Ascending aorta (tissue), 2 donors: ENCODE data around the gene LBR. TPM values are rescaled to one million over a fixed set of nuclear protein-coding genes. Genes with fewer than 3 reads are reported as not detected.

Source experiments
- DNase-seq, 2 donors: peaks; one replicate each; pipeline ENCODE4 v3.0.0-alpha.2; 2019; ENCODE audit warnings: low spot score in 2 of 2
- H3K27ac ChIP-seq, 2 donors: fragments of 200-600 bp; sonication (generic); one replicate each; pipeline ENCODE4 v1.5.1; 2016 to 2017; ENCODE audit warnings: mild to moderate bottlenecking in 1 of 2
- H3K27me3 ChIP-seq: fragments of 200-600 bp; sonication (generic); one replicate; pipeline ENCODE4 v1.5.1; 2017
- H3K36me3 ChIP-seq, 2 donors: fragments of 200-600 bp; sonication (generic); one replicate each; pipeline ENCODE4 v1.5.1; 2016
- H3K4me1 ChIP-seq, 2 donors: fragments of 200-600 bp; sonication (generic); one replicate each; pipeline ENCODE4 v1.5.1; 2016 to 2017; ENCODE audit warnings: mild to moderate bottlenecking in 1 of 2
- H3K4me3 ChIP-seq, 2 donors: fragments of 200-600 bp; sonication (generic); one replicate each; pipeline ENCODE4 v1.5.1; 2016 to 2017; ENCODE audit warnings: mild to moderate bottlenecking in 1 of 2
- H3K9me3 ChIP-seq, 2 donors: fragments of 200-600 bp; sonication (generic); one replicate each; pipeline ENCODE4 v1.5.1; 2016
- CTCF ChIP-seq, 3 experiments: fragments of 200-600 bp in 2 of 3; fragments of 450-650 bp in 1 of 3; sonication (generic) in 2 of 3; IDR thresholded peaks; one replicate each; pipeline ENCODE4 v1.5.1; 2016 to 2019; ENCODE audit warnings: antibody characterized with exemption in 3 of 3, mild to moderate bottlenecking in 1 of 3, moderate library complexity in 1 of 3
- intact Hi-C: fragments of 100-400 bp; cut with DNase I; formaldehyde crosslinking; loops from one replicate; pipeline ENCODE4 v1.15.1; 2023
- total RNA-seq: library from RNA; depleted of rRNA; stranded (reverse); fragments of >200 nt; gene quantifications from one replicate; pipeline ENCODE4 v1.1.0, GENCODE V29; 2016

Gene LBR
- total RNA-seq, 1 donor from 2014 or later = 21.1 TPM

GRCh38 chr1:225465793-225466517 is 38.1 kb upstream of the LBR start:
- H3K9me3 ChIP-seq = no peaks in the 10 kb centered on the region
- H3K27me3 ChIP-seq = no peaks in the 10 kb centered on the region
- no peaks in the 10 kb centered on the region for H3K4me1 ChIP-seq
- DNase-seq = no peak
- H3K4me3 ChIP-seq = no peak overlapping the region
- TF ChIP-seq CTCF (IDR thresholded peaks at IDR 0.05) = no peak
- H3K36me3 ChIP-seq = no peaks in the 10 kb centered on the region
- intact Hi-C loops = no loop called here
- no peak overlapping the region for H3K27ac ChIP-seq

GRCh38 chr1:225464851-225465792 is 37.3 kb upstream of the LBR start:
- no peak for DNase-seq
- no peak overlapping the region for H3K27ac ChIP-seq
- no peaks in the 10 kb centered on the region for H3K27me3 ChIP-seq
- H3K9me3 ChIP-seq = no peaks in the 10 kb centered on the region
- H3K4me3 ChIP-seq = no peak overlapping the region
- no peaks in the 10 kb centered on the region for H3K4me1 ChIP-seq
- intact Hi-C loops = no loop called here
- no peak for TF ChIP-seq CTCF (IDR thresholded peaks at IDR 0.05)
- H3K36me3 ChIP-seq = no peaks in the 10 kb centered on the region

GRCh38 chr1:225462714-225463574 is 35.1 kb upstream of the LBR start:
- intact Hi-C loops = no loop called here
- TF ChIP-seq CTCF (IDR thresholded peaks at IDR 0.05) = no peak
- no peak overlapping the region for H3K27ac ChIP-seq

GRCh38 chr1:225462429-225462713 is 34.5 kb upstream of the LBR start:
- Histone ChIP-seq H3K4me1 (no peaks in the 10 kb centered on the region), H3K36me3 (no peaks in the 10 kb centered on the region), H3K4me3 (no peak overlapping the region), H3K9me3 (no peaks in the 10 kb centered on the region), H3K27ac (no peak overlapping the region), H3K27me3 (no peaks in the 10 kb centered on the region)
- intact Hi-C loops = no loop called here
- TF ChIP-seq CTCF (IDR thresholded peaks at IDR 0.05) = no peak
- DNase-seq = no peak

More at GRCh38 chr1:225462714-225463574, 35.1 kb upstream of the LBR start:
- no peak for DNase-seq
- no peaks in the 10 kb centered on the region for H3K4me1 ChIP-seq
- no peak overlapping the region for H3K4me3 ChIP-seq
- H3K9me3 ChIP-seq = no peaks in the 10 kb centered on the region
- H3K36me3 ChIP-seq = no peaks in the 10 kb centered on the region
- no peaks in the 10 kb centered on the region for H3K27me3 ChIP-seq

GRCh38 chr1:225461533-225462428 is 33.9 kb upstream of the LBR start:
- no peaks in the 10 kb centered on the region for H3K4me1 ChIP-seq
- intact Hi-C loops = no loop called here
- no peak overlapping the region for H3K4me3 ChIP-seq
- no peak overlapping the region for H3K27ac ChIP-seq
- H3K9me3 ChIP-seq = no peaks in the 10 kb centered on the region
- no peak for DNase-seq
- H3K27me3 ChIP-seq = no peaks in the 10 kb centered on the region
- TF ChIP-seq CTCF (IDR thresholded peaks at IDR 0.05) = no peak
- no peaks in the 10 kb centered on the region for H3K36me3 ChIP-seq
